ENCODE data around the gene GTF2IRD1. TPM values are rescaled to one million over a fixed set of nuclear protein-coding genes. Genes with fewer than 3 reads are reported as not detected.
"Not testable (repeated sequence)": the region's sequence is repeated elsewhere in the genome, so short reads cannot be mapped to it uniquely, and the experiment has no call there.

The GTF2IRD1 gene
- total and polyA plus RNA-seq, 2 donors (not counting 1 experiment from before 2014, with no cell fraction given), result 7.8 to 14.7 TPM

GRCh38 chr7:74507538-74508319 lies 54.0 kb downstream of the GTF2IRD1 start:
- H4K20me1 ChIP-seq (ENCODE audit: control insufficient read depth, extremely low read depth, insufficient read depth, low read length), result peaks cover 2% of the 10 kb centered on the region
- TF ChIP-seq EZH2 (IDR thresholded peaks at IDR 0.05; ENCODE audit: low read length, missing control alignments), result no peak
- TF ChIP-seq CTCF (conservative IDR thresholded peaks at IDR 0.05 in 1 of 2, IDR thresholded peaks at IDR 0.05 in 1 of 2; ENCODE audit: low read depth in 1 of 2, low read length in 2 of 2), result no peak
- no peaks in the 10 kb centered on the region for H3K36me3 ChIP-seq (ENCODE audit: control insufficient read depth, insufficient read depth, low read length)
- no peak overlapping the region for H3K4me3 ChIP-seq (replicated peaks in 1 of 4; ENCODE audit: control extremely low read depth in 1 of 4, insufficient read depth in 1 of 4, low read depth in 3 of 4, low read length in 4 of 4)
- H3K4me1 ChIP-seq (ENCODE audit: control insufficient read depth, extremely low read depth, insufficient read depth, low read length), result no peaks in the 10 kb centered on the region
- no peaks in the 10 kb centered on the region for H3K27me3 ChIP-seq (ENCODE audit: control insufficient read depth, insufficient read depth, low read length)
- H3K4me2 ChIP-seq (ENCODE audit: extremely low read depth, insufficient read depth, low read length), result no peak overlapping the region
- no peak for DNase-seq (ENCODE audit: low read depth in 2 of 2)
- H3K27ac ChIP-seq (ENCODE audit: insufficient read depth, low read length), result no peak overlapping the region
- no peaks in the 10 kb centered on the region for H3K9me3 ChIP-seq (ENCODE audit: control insufficient read depth, insufficient read depth, low read depth, low read length)
- no peak overlapping the region for H3K9ac ChIP-seq (ENCODE audit: insufficient read depth, low read length)
- H2AFZ ChIP-seq (ENCODE audit: low read length), result no peak overlapping the region
- H3K79me2 ChIP-seq (ENCODE audit: control insufficient read depth, insufficient read depth, low read length), result no peaks in the 10 kb centered on the region

- H3K4me3 ChIP-seq (replicated peaks in 1 of 4; ENCODE audit: control extremely low read depth in 1 of 4, insufficient read depth in 1 of 4, low read depth in 3 of 4, low read length in 4 of 4); DNase-seq (ENCODE audit: low read depth in 2 of 2): not testable (repeated sequence)
Measured at GRCh38 chr7:74509453-74509852, 55.7 kb downstream of the GTF2IRD1 start.

DNA sequence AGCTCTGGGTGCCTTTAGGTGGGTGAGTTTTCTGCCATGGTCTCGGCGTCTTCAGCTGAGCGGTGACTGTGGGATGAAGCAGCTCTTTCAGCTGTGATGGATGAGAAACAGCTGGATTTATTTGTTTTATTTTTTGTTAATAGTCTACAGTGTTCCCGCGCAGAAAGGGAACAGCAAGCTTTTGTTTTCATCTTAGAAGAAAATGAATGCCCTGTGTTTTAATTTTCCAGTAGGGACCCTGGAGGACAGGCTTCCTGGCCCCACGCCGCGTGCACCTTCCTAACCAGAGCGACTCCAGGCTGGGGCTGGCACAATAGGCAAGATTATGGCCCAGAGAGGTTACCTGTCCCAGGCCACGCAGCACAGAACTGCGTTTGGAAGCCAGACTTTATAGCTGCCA lies 57.6 kb downstream of the GTF2IRD1 start:
- Histone ChIP-seq H4K20me1 (ENCODE audit: control insufficient read depth, extremely low read depth, insufficient read depth, low read length) (no peaks in the 10 kb centered on the region), H3K36me3 (ENCODE audit: control insufficient read depth, insufficient read depth, low read length) (no peaks in the 10 kb centered on the region), H2AFZ (ENCODE audit: low read length) (no peak overlapping the region), H3K9me3 (ENCODE audit: control insufficient read depth, insufficient read depth, low read depth, low read length) (no peaks in the 10 kb centered on the region), H3K9ac (ENCODE audit: insufficient read depth, low read length) (no peak overlapping the region), H3K4me2 (ENCODE audit: extremely low read depth, insufficient read depth, low read length) (no peak overlapping the region), H3K79me2 (ENCODE audit: control insufficient read depth, insufficient read depth, low read length) (no peaks in the 10 kb centered on the region), H3K4me1 (ENCODE audit: control insufficient read depth, extremely low read depth, insufficient read depth, low read length) (no peaks in the 10 kb centered on the region), H3K27ac (ENCODE audit: insufficient read depth, low read length) (no peak overlapping the region), H3K4me3 (replicated peaks in 1 of 4; ENCODE audit: control extremely low read depth in 1 of 4, insufficient read depth in 1 of 4, low read depth in 3 of 4, low read length in 4 of 4) (no peak overlapping the region), H3K27me3 (ENCODE audit: control insufficient read depth, insufficient read depth, low read length) (no peaks in the 10 kb centered on the region)
- TF ChIP-seq CTCF (conservative IDR thresholded peaks at IDR 0.05 in 1 of 2, IDR thresholded peaks at IDR 0.05 in 1 of 2; ENCODE audit: low read depth in 1 of 2, low read length in 2 of 2) (no peak), EZH2 (IDR thresholded peaks at IDR 0.05; ENCODE audit: low read length, missing control alignments) (no peak)
- peak in 1 of 2 donors; percentile 60 for DNase-seq (ENCODE audit: low read depth in 2 of 2)

More at GRCh38 chr7:74509453-74509852, 55.7 kb downstream of the GTF2IRD1 start:
- H3K4me1 ChIP-seq (ENCODE audit: control insufficient read depth, extremely low read depth, insufficient read depth, low read length); H3K36me3 ChIP-seq (ENCODE audit: control insufficient read depth, insufficient read depth, low read length); H3K4me2 ChIP-seq (ENCODE audit: extremely low read depth, insufficient read depth, low read length); H3K27ac ChIP-seq (ENCODE audit: insufficient read depth, low read length); H3K79me2 ChIP-seq (ENCODE audit: control insufficient read depth, insufficient read depth, low read length); H3K27me3 ChIP-seq (ENCODE audit: control insufficient read depth, insufficient read depth, low read length); H3K9me3 ChIP-seq (ENCODE audit: control insufficient read depth, insufficient read depth, low read depth, low read length); H2AFZ ChIP-seq (ENCODE audit: low read length); H3K9ac ChIP-seq (ENCODE audit: insufficient read depth, low read length); H4K20me1 ChIP-seq (ENCODE audit: control insufficient read depth, extremely low read depth, insufficient read depth, low read length): not testable (repeated sequence)
